HEK293 (cell line): ENCODE data around the gene HTT.

Experiments used
- GLIS1 ChIP-seq: fragments of 450-650 bp; formaldehyde crosslinking; IDR thresholded peaks from 2 replicates; pipeline ENCODE4 v1.5.1; 2016; ENCODE audit warnings: missing biosample characterization, missing genetic modification characterization
- HIC1 ChIP-seq: fragments of 450-650 bp; formaldehyde crosslinking; IDR thresholded peaks from 2 replicates; pipeline ENCODE4 v1.5.1; 2016; ENCODE audit warnings: missing biosample characterization, missing genetic modification characterization
- HOXA7 ChIP-seq: sonication (generic); formaldehyde crosslinking; IDR thresholded peaks from 2 replicates; pipeline ENCODE4 v1.8.1; 2022; ENCODE audit warnings: missing genetic modification reagents, borderline replicate concordance
- OSR2 ChIP-seq: fragments of 450-650 bp; formaldehyde crosslinking; IDR thresholded peaks from 2 replicates; pipeline ENCODE4 v1.5.1; 2016; ENCODE audit warnings: missing biosample characterization, missing genetic modification characterization
- PBX3 ChIP-seq: sonication (generic); formaldehyde crosslinking; IDR thresholded peaks from 2 replicates; pipeline ENCODE4 v1.8.1; 2022; ENCODE audit warnings: mild to moderate bottlenecking, moderate library complexity, missing genetic modification reagents
- SETDB1 ChIP-seq: IDR thresholded peaks from one replicate; pipeline ENCODE4 v1.6.1; 2017; ENCODE audit warnings: mild to moderate bottlenecking, low read length, moderate library complexity, mixed read lengths; ENCODE audit not compliant: insufficient read length
- SP2 ChIP-seq: fragments of 450-650 bp; formaldehyde crosslinking; IDR thresholded peaks from 2 replicates; pipeline ENCODE4 v1.5.1; 2016; ENCODE audit warnings: missing biosample characterization, missing genetic modification characterization
- YY2 ChIP-seq: fragments of 450-650 bp; formaldehyde crosslinking; IDR thresholded peaks from 2 replicates; pipeline ENCODE4 v1.5.1; 2016; ENCODE audit warnings: missing biosample characterization, missing genetic modification characterization
- ZBTB11 ChIP-seq: fragments of 450-650 bp; formaldehyde crosslinking; conservative IDR thresholded peaks from 2 replicates; pipeline ENCODE4 v1.5.1; 2016; ENCODE audit warnings: low read depth, missing biosample characterization, missing genetic modification characterization
- ZBTB20 ChIP-seq: fragments of 450-650 bp; formaldehyde crosslinking; IDR thresholded peaks from 2 replicates; pipeline ENCODE4 v1.5.1; 2016; ENCODE audit warnings: missing biosample characterization, missing genetic modification characterization
- ZNF16 ChIP-seq: fragments of 450-650 bp; formaldehyde crosslinking; IDR thresholded peaks from 2 replicates; pipeline ENCODE4 v1.5.1; 2016; ENCODE audit warnings: low read depth, missing biosample characterization, missing genetic modification characterization
- ZNF335 ChIP-seq: fragments of 450-650 bp; formaldehyde crosslinking; conservative IDR thresholded peaks from 2 replicates; pipeline ENCODE4 v1.5.1; 2016; ENCODE audit warnings: missing biosample characterization, missing genetic modification characterization
- ZNF394 ChIP-seq: fragments of 450-650 bp; formaldehyde crosslinking; IDR thresholded peaks from 2 replicates; pipeline ENCODE4 v1.5.1; 2016; ENCODE audit warnings: missing biosample characterization, missing genetic modification characterization, mild to moderate bottlenecking, moderate library complexity, borderline replicate concordance
- ZNF404 ChIP-seq: fragments of 450-650 bp; formaldehyde crosslinking; IDR thresholded peaks from 2 replicates; pipeline ENCODE4 v1.5.1; 2017; ENCODE audit warnings: missing biosample characterization, missing genetic modification characterization
- ZNF416 ChIP-seq: fragments of 450-650 bp; formaldehyde crosslinking; IDR thresholded peaks from 2 replicates; pipeline ENCODE4 v1.5.1; 2016; ENCODE audit warnings: missing biosample characterization, missing genetic modification characterization
- ZNF561 ChIP-seq: fragments of 450-650 bp; IDR thresholded peaks from 2 replicates; pipeline ENCODE4 v1.5.1; 2018; ENCODE audit warnings: missing biosample characterization, missing genetic modification characterization, borderline replicate concordance
- ZNF600 ChIP-seq: fragments of 450-650 bp; formaldehyde crosslinking; IDR thresholded peaks from 2 replicates; pipeline ENCODE4 v1.5.1; 2016; ENCODE audit warnings: missing biosample characterization, missing genetic modification characterization
- TF ChIP-seq, protein P1 (sequence below): fragments of 450-650 bp; formaldehyde crosslinking; IDR thresholded peaks from 2 replicates; pipeline ENCODE4 v1.5.1; 2016; ENCODE audit warnings: missing biosample characterization, missing genetic modification characterization, low read depth
- TF ChIP-seq, protein P2 (sequence below): fragments of 450-650 bp; formaldehyde crosslinking; IDR thresholded peaks from 2 replicates; pipeline ENCODE4 v1.5.1; 2016; ENCODE audit warnings: missing biosample characterization, missing genetic modification characterization
- TF ChIP-seq, protein P3 (sequence below): fragments of 450-650 bp; formaldehyde crosslinking; IDR thresholded peaks from 2 replicates; pipeline ENCODE4 v1.5.1; 2016; ENCODE audit warnings: missing biosample characterization, missing genetic modification characterization
- TF ChIP-seq, protein P4 (sequence below): fragments of 450-650 bp; formaldehyde crosslinking; IDR thresholded peaks from 2 replicates; pipeline ENCODE4 v1.5.1; 2016; ENCODE audit warnings: missing biosample characterization, missing genetic modification characterization

Gene HTT

DNA sequence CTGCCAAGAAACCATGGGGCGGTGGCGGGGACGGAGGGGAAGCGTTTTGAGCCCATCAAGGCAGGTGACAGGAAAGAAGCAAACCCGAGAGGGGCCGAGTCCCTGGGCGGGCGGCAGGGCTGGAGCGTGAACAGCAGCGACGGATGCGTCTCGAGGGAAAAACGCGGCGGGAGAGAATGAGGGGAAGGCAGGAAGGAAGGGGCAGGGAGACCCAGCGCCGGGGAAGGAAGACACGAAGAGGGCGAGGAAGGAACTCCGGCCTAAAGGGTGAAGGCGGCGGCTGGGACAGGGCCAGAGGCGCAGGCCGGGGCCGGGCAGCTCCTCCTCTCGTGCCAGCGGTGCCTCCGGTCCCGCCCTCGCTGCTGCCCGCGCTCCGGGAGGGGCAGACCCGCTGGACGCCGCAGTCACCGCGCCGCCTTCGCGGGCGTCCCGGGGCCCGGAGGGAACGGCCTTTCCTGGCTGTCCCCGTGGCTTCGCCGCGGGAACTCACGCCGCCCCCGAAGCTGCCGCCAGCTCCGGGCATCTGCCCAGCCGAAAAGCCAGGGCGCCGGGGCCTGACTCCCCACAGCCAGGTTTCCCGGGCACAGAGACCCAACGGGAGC is 217.6 kb downstream of the HTT start (continued):
- peak; percentile 53 for TF ChIP-seq HIC1 (tag by site-specific recombination)
- no peak for TF ChIP-seq ZBTB11 (tag by site-specific recombination)
- TF ChIP-seq, protein P1, sequence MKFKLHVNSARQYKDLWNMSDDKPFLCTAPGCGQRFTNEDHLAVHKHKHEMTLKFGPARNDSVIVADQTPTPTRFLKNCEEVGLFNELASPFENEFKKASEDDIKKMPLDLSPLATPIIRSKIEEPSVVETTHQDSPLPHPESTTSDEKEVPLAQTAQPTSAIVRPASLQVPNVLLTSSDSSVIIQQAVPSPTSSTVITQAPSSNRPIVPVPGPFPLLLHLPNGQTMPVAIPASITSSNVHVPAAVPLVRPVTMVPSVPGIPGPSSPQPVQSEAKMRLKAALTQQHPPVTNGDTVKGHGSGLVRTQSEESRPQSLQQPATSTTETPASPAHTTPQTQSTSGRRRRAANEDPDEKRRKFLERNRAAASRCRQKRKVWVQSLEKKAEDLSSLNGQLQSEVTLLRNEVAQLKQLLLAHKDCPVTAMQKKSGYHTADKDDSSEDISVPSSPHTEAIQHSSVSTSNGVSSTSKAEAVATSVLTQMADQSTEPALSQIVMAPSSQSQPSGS (tag by site-specific recombination): no peak
- TF ChIP-seq ZNF561 (tag by site-specific recombination): 0 out of 2 replicates have a peak, but pooled peaks have one; percentile 38
- TF ChIP-seq, protein P2, sequence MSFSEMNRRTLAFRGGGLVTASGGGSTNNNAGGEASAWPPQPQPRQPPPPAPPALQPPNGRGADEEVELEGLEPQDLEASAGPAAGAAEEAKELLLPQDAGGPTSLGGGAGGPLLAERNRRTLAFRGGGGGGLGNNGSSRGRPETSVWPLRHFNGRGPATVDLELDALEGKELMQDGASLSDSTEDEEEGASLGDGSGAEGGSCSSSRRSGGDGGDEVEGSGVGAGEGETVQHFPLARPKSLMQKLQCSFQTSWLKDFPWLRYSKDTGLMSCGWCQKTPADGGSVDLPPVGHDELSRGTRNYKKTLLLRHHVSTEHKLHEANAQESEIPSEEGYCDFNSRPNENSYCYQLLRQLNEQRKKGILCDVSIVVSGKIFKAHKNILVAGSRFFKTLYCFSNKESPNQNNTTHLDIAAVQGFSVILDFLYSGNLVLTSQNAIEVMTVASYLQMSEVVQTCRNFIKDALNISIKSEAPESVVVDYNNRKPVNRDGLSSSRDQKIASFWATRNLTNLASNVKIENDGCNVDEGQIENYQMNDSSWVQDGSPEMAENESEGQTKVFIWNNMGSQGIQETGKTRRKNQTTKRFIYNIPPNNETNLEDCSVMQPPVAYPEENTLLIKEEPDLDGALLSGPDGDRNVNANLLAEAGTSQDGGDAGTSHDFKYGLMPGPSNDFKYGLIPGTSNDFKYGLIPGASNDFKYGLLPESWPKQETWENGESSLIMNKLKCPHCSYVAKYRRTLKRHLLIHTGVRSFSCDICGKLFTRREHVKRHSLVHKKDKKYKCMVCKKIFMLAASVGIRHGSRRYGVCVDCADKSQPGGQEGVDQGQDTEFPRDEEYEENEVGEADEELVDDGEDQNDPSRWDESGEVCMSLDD (tag by site-specific recombination): no peak
- no peak for TF ChIP-seq SETDB1
- peak; percentile 62; the same call in 1 of the 2 replicates for TF ChIP-seq ZNF600 (tag by site-specific recombination)
- TF ChIP-seq HOXA7 (CRISPR knock-in tag): no peak
- peak; percentile 93 for TF ChIP-seq ZBTB20 (tag by site-specific recombination)
- TF ChIP-seq PBX3 (CRISPR knock-in tag): 0 out of 2 replicates have a peak, but pooled peaks have one; percentile 25
- TF ChIP-seq, protein P3, sequence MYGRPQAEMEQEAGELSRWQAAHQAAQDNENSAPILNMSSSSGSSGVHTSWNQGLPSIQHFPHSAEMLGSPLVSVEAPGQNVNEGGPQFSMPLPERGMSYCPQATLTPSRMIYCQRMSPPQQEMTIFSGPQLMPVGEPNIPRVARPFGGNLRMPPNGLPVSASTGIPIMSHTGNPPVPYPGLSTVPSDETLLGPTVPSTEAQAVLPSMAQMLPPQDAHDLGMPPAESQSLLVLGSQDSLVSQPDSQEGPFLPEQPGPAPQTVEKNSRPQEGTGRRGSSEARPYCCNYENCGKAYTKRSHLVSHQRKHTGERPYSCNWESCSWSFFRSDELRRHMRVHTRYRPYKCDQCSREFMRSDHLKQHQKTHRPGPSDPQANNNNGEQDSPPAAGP: 0 out of 2 replicates have a peak, but pooled peaks have one; percentile 15
- peak; percentile 64 for TF ChIP-seq SP2 (tag by site-specific recombination)
- no peak for TF ChIP-seq ZNF16 (tag by site-specific recombination)
- no peak for TF ChIP-seq YY2 (tag by site-specific recombination)
- TF ChIP-seq, protein P4, sequence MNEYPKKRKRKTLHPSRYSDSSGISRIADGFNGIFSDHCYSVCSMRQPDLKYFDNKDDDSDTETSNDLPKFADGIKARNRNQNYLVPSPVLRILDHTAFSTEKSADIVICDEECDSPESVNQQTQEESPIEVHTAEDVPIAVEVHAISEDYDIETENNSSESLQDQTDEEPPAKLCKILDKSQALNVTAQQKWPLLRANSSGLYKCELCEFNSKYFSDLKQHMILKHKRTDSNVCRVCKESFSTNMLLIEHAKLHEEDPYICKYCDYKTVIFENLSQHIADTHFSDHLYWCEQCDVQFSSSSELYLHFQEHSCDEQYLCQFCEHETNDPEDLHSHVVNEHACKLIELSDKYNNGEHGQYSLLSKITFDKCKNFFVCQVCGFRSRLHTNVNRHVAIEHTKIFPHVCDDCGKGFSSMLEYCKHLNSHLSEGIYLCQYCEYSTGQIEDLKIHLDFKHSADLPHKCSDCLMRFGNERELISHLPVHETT (tag by site-specific recombination): no peak
- TF ChIP-seq GLIS1 (tag by site-specific recombination): peak; percentile 46; the same call in 1 of the 2 replicates
- no peak for TF ChIP-seq ZNF404 (tag by site-specific recombination)
- TF ChIP-seq ZNF335: peak; percentile 85
- TF ChIP-seq ZNF394 (tag by site-specific recombination): no peak
- no peak for TF ChIP-seq ZNF416 (tag by site-specific recombination)
- no peak for TF ChIP-seq OSR2
